Ovary (tissue), 3 donors: ENCODE measurements around the gene EFEMP1.

ENCODE experiments used
- CTCF ChIP-seq, 3 donors: fragments of 450-650 bp in 2 of 3; fragments of 200-600 bp in 1 of 3; IDR thresholded peaks; one replicate each; pipeline versions ENCODE4 v1.5.1 to v1.8.0; 2016 to 2022; ENCODE audit warnings: antibody characterized with exemption in 3 of 3, mild to moderate bottlenecking in 1 of 3
- EP300 ChIP-seq: sonication (generic); formaldehyde crosslinking; IDR thresholded peaks from one replicate; pipeline ENCODE4 v1.6.1; 2017; ENCODE audit warnings: antibody characterized with exemption
- POLR2A ChIP-seq: fragments of 450-650 bp; IDR thresholded peaks from one replicate; pipeline ENCODE4 v1.6.1; 2017; ENCODE audit warnings: antibody characterized with exemption, mild to moderate bottlenecking, moderate library complexity
- donor health status: DM: no; HTN: no; CAD: no.

- TF ChIP-seq POLR2A (no peak), CTCF (IDR thresholded peaks at IDR 0.05) (no peak), EP300 (no peak)
Measured at GRCh38 chr2:55931281-55931680, 7.7 kb upstream of the EFEMP1 start.
